Endothelial cell of umbilical vein (primary cell): Measurements from ENCODE around the gene EPS8. TPM values are rescaled to one million over a fixed set of nuclear protein-coding genes. Genes with fewer than 3 reads are reported as not detected.

Source experiments
- BruUV-seq: library from RNA; stranded (reverse); fragments of 400-500 nt; replicated peaks from 2 replicates; lab custom pipeline; 2021; lab: Mats Ljungman, UMichigan
- CTCF ChIA-PET: fragments of 300-600, 350-600 bp; sonication (Branson Sonifier 250); formaldehyde crosslinking; loops from one replicate; lab custom pipeline; 2021; ENCODE audit warnings: antibody characterized with exemption, inconsistent platforms; lab: Charles Lee
- POLR2A ChIA-PET: fragments of 300-600, 350-600 bp; sonication (Branson Sonifier 250); formaldehyde crosslinking; loops from one replicate; lab custom pipeline; 2021; ENCODE audit warnings: antibody characterized with exemption, inconsistent platforms; lab: Charles Lee
- DNase-seq: peaks from one replicate; pipeline ENCODE4 v3.0.0-alpha.2; 2011; ENCODE audit warnings: low read depth, low spot score
- FAIRE-seq: peaks from 2 replicates; lab custom pipeline; 2011; peaks lifted over from hg19 to GRCh38; lab: Jason Lieb, UNC
- H2AFZ ChIP-seq: 2 replicates; pipeline ENCODE4 v1.6.0; 2012; ENCODE audit warnings: low read depth, low read length, control low read depth, inconsistent platforms
- H3K27ac ChIP-seq: 2 replicates; pipeline ENCODE4 v1.5.1; 2011; ENCODE audit warnings: low read depth, mild to moderate bottlenecking, control low read depth, low read length, moderate library complexity; ENCODE audit not compliant: insufficient read depth
- H3K27me3 ChIP-seq, 2 experiments: 2 replicates each; pipeline versions ENCODE4 v1.6.0 to v1.6.1; 2011; ENCODE audit warnings: low read length in 2 of 2, mixed read lengths in 1 of 2; ENCODE audit not compliant: control insufficient read depth in 2 of 2, insufficient read depth in 2 of 2
- H3K36me3 ChIP-seq, 2 experiments: 2 replicates in 1 of 2; 3 replicates in 1 of 2; pipeline ENCODE4 v1.5.1; 2011; ENCODE audit warnings: low read length in 2 of 2, mild to moderate bottlenecking in 1 of 2, moderate library complexity in 1 of 2; ENCODE audit not compliant: control insufficient read depth in 2 of 2, insufficient read depth in 2 of 2; ENCODE audit errors: extremely low read depth in 1 of 2
- H3K4me1 ChIP-seq: 3 replicates; pipeline ENCODE4 v1.5.1; 2011; ENCODE audit warnings: mild to moderate bottlenecking, low read length; ENCODE audit not compliant: control insufficient read depth, insufficient read depth; ENCODE audit errors: extremely low read depth
- H3K4me2 ChIP-seq: 2 replicates; pipeline ENCODE4 v1.6.1; 2011; ENCODE audit warnings: low read length, control low read depth, mixed read lengths; ENCODE audit not compliant: insufficient read depth
- H3K4me3 ChIP-seq, 3 experiments: fragments of 200-600 bp in 1 of 3; sonication (generic), shearing (Covaris generic) in 1 of 3; replicated peaks in 1 of 3; 2 replicates each; pipeline ENCODE4 v1.5.1; 2011 to 2016; ENCODE audit warnings: control low read depth in 3 of 3, low read length in 3 of 3, mild to moderate bottlenecking in 2 of 3, inconsistent platforms in 1 of 3, low read depth in 1 of 3, moderate library complexity in 1 of 3; ENCODE audit not compliant: insufficient read depth in 1 of 3
- H3K79me2 ChIP-seq: 2 replicates; pipeline ENCODE4 v1.6.0; 2012; ENCODE audit warnings: low read length, inconsistent platforms; ENCODE audit not compliant: control insufficient read depth, insufficient read depth
- H3K9ac ChIP-seq: replicated peaks from 2 replicates; pipeline ENCODE3; 2011; ENCODE audit warnings: low read length, control low read depth; ENCODE audit not compliant: insufficient read depth; ENCODE audit errors: extremely low read depth
- H3K9me1 ChIP-seq: replicated peaks from 3 replicates; pipeline ENCODE4 v1.6.0; 2011; ENCODE audit warnings: mild to moderate bottlenecking, low read length; ENCODE audit not compliant: control insufficient read depth, insufficient read depth; ENCODE audit errors: extremely low read depth
- H3K9me3 ChIP-seq: replicated peaks from 2 replicates; pipeline ENCODE4 v1.5.1; 2012; ENCODE audit warnings: low read length, inconsistent platforms; ENCODE audit not compliant: control insufficient read depth, insufficient read depth
- H4K20me1 ChIP-seq: replicated peaks from 2 replicates; pipeline ENCODE3; 2011; ENCODE audit warnings: mild to moderate bottlenecking, low read length; ENCODE audit not compliant: control insufficient read depth, insufficient read depth; ENCODE audit errors: extremely low read depth
- EZH2 ChIP-seq: IDR thresholded peaks from 2 replicates; pipeline ENCODE4 v1.6.1; 2012; ENCODE audit warnings: borderline replicate concordance, low read depth, mild to moderate bottlenecking, moderate library complexity, low read length, inconsistent platforms; ENCODE audit not compliant: severe bottlenecking
- FOS ChIP-seq: IDR thresholded peaks from 2 replicates; pipeline ENCODE4 v1.6.1; 2011; ENCODE audit warnings: mild to moderate bottlenecking, low read length, moderate library complexity, borderline replicate concordance; ENCODE audit not compliant: insufficient read depth
- GATA2 ChIP-seq: IDR thresholded peaks from 2 replicates; pipeline ENCODE4 v1.7.0; 2011; ENCODE audit warnings: low read depth, mild to moderate bottlenecking, moderate library complexity, mixed read lengths, low read length; ENCODE audit not compliant: insufficient read length, insufficient read depth
- JUN ChIP-seq: IDR thresholded peaks from 2 replicates; pipeline ENCODE4 v1.6.1; 2011; ENCODE audit warnings: borderline replicate concordance, low read depth; ENCODE audit not compliant: insufficient read length, insufficient read depth
- MYC ChIP-seq: IDR thresholded peaks from one replicate; pipeline ENCODE4 v1.6.1; 2011; ENCODE audit warnings: mild to moderate bottlenecking, low read depth, low read length
- POLR2A ChIP-seq: IDR thresholded peaks from 2 replicates; pipeline ENCODE4 v1.6.1; 2012; ENCODE audit warnings: low read depth, mild to moderate bottlenecking, control low read depth, low read length
- POLR2AphosphoS5 ChIP-seq: IDR thresholded peaks from 2 replicates; pipeline ENCODE4 v1.6.1; 2012; ENCODE audit warnings: low read depth, mild to moderate bottlenecking, control low read depth, low read length, moderate library complexity; ENCODE audit not compliant: insufficient read depth
- dilution Hi-C: fragments of 300-500 bp; cut with MboI; formaldehyde crosslinking; loops from one replicate; pipeline ENCODE4 v1.15.0; 2019; ENCODE audit warnings: low sequenced_read_pairs; ENCODE audit not compliant: extremely low pct_ligation_motif_present
- intact Hi-C: fragments of 100-400 bp; cut with micrococcal nuclease; formaldehyde crosslinking; loops from one replicate; pipeline ENCODE4 v1.10.0; 2022
- polyA plus RNA-seq, 4 experiments: library from polyadenylated mRNA; depleted of rRNA in 3 of 4; stranded (reverse) in 3 of 4; unstranded in 1 of 4; fragments of >200 nt; gene quantifications; 2 replicates each; pipeline versions ENCODE4 v1.2.1 to v1.2.3, GENCODE V29; 2011 to 2012; ENCODE audit warnings: missing spikeins in 1 of 4
- total RNA-seq: library from RNA; stranded (reverse); gene quantifications from 2 replicates; pipeline ENCODE4 v1.2.3, GENCODE V29; 2021
- TF ChIP-seq, protein P1 (sequence below), 2 donors: IDR thresholded peaks; 1 replicate in 1 of 2; 2 replicates in 1 of 2; pipeline ENCODE4 v1.5.1; 2011; ENCODE audit warnings: low read length in 2 of 2, mild to moderate bottlenecking in 2 of 2, moderate library complexity in 2 of 2, control low read depth in 1 of 2, inconsistent platforms in 1 of 2, low read depth in 1 of 2; ENCODE audit not compliant: insufficient read depth in 1 of 2; ENCODE audit errors: extremely low read depth in 1 of 2
- TF ChIP-seq, protein P2 (sequence below): IDR thresholded peaks from 2 replicates; pipeline ENCODE4 v1.6.1; 2011; ENCODE audit not compliant: insufficient read depth, insufficient read length

The EPS8 gene
- total and polyA plus RNA-seq, 2 donors (not counting 3 experiments of a cell fraction or from before 2014, with no cell fraction given) = 8.4 to 11.9 TPM

GRCh38 chr12:15589328-15590032 is 199.7 kb downstream of the EPS8 start:
- Histone ChIP-seq H3K4me1 (peaks cover 6% of the 10 kb centered on the region), H3K4me2 (no peak overlapping the region), H3K4me3 (no peak overlapping the region), H3K27me3 (peaks cover 5 to 11% of the 10 kb centered on the region in 2 experiments), H3K36me3 (no peaks in the 10 kb centered on the region), H3K27ac (no peak overlapping the region), H2AFZ (no peak overlapping the region), H3K9me3 (no peaks in the 10 kb centered on the region), H3K79me2 (no peaks in the 10 kb centered on the region), H3K9ac (no peak overlapping the region), H3K9me1 (no peaks in the 10 kb centered on the region), H4K20me1 (no peaks in the 10 kb centered on the region)
- intact Hi-C loops (loop anchor here (1.0 to 2.0 kb wide), 5 partner anchors 111 to 310 kb away; partner anchors contain the start of gene EPS8), dilution Hi-C loops (no loop called here)
- DNase-seq (no peak), FAIRE-seq (no peak)
- ChIA-PET CTCF (interaction anchor here (1.3 to 8.9 kb wide), 12 partner anchors 10 to 309 kb away, joined by 3 to 202 read pairs (median 10); no protein-coding TSS in a partner anchor), POLR2A (no interaction called here)
- BruUV-seq = no TSS peak
- TF ChIP-seq EZH2 (no peak), MYC (no peak), FOS (no peak), POLR2AphosphoS5 (no peak), GATA2 (no peak), POLR2A (no peak), JUN (no peak)
- TF ChIP-seq, protein P1, sequence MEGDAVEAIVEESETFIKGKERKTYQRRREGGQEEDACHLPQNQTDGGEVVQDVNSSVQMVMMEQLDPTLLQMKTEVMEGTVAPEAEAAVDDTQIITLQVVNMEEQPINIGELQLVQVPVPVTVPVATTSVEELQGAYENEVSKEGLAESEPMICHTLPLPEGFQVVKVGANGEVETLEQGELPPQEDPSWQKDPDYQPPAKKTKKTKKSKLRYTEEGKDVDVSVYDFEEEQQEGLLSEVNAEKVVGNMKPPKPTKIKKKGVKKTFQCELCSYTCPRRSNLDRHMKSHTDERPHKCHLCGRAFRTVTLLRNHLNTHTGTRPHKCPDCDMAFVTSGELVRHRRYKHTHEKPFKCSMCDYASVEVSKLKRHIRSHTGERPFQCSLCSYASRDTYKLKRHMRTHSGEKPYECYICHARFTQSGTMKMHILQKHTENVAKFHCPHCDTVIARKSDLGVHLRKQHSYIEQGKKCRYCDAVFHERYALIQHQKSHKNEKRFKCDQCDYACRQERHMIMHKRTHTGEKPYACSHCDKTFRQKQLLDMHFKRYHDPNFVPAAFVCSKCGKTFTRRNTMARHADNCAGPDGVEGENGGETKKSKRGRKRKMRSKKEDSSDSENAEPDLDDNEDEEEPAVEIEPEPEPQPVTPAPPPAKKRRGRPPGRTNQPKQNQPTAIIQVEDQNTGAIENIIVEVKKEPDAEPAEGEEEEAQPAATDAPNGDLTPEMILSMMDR (IDR thresholded peaks at IDR 0.05; ENCODE audit: extremely low read depth in 1 of 2, insufficient read depth in 1 of 2, low read depth in 1 of 2, low read length in 2 of 2) = no peak
- TF ChIP-seq, protein P2, sequence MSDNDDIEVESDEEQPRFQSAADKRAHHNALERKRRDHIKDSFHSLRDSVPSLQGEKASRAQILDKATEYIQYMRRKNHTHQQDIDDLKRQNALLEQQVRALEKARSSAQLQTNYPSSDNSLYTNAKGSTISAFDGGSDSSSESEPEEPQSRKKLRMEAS = no peak
